ENCODE measurements around the gene OR11H7.
"Not testable (repeated sequence)": the region's sequence is repeated elsewhere in the genome, so short reads cannot be mapped to it uniquely, and the experiment has no call there.

The OR11H7 gene

DNA sequence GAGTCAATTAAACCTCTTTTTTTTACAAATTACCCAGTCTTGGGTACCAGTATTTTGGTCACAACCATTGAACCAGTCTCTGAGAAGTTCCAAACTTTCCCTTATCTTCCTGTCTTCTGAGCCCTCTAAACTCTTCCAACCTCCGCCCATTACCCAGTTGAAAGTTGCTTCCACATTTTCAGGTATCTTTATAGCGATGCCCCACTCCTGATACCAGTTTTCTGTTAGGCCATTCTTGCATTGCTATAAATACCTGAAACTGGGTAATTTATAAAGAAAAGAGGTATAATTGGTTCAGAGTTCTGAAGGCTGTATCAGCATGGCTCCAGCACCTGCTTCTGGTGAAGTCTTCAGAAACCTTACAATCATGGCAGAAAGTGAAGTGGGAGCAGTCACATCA lies 45.3 kb downstream of the OR11H7 start:
- Histone ChIP-seq H3K27me3 (ENCODE audit: control insufficient read depth, insufficient read depth, low read length) (no peaks in the 10 kb centered on the region), H3K36me3 (ENCODE audit: control insufficient read depth, insufficient read depth, low read length) (no peaks in the 10 kb centered on the region), H3K4me3 (ENCODE audit: low read length) (no peak overlapping the region), H3K9me3 (ENCODE audit: control insufficient read depth, insufficient read depth, low read length) (peaks cover 4% of the 10 kb centered on the region), H3K27ac (ENCODE audit: low read length) (no peak overlapping the region), H3K4me1 (ENCODE audit: control insufficient read depth, insufficient read depth, low read length) (no peaks in the 10 kb centered on the region)
- no CpG with 5 or more reads among the region's 2 CpGs for WGBS (ENCODE audit: insufficient coverage, insufficient read length)
- DNase-seq (ENCODE audit: low read depth, low spot score) = no peak

DNA sequence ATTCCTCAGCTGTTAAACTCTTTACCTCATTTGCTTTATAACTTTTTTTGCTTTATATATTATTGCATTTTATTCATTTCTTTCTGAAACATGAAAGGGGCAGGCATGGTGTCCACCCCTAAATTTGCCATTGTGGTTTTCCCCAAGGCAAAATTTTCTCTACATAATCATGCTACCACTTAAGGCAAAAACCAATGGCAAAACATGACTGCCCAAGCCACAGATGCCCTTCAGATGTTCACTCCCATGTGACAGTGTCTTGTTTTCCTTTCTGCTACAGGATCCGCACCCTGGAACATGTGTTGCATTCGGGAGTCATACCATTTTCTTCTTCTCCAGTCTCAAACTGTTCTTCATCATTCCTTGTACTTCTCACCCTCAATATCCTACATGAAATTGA lies 48.6 kb downstream of the OR11H7 start:
- peaks cover 2% of the 10 kb centered on the region for H3K9me3 ChIP-seq (ENCODE audit: control insufficient read depth, insufficient read depth, low read length)
- H3K27ac ChIP-seq (ENCODE audit: low read length) = no peak overlapping the region
- H3K4me1 ChIP-seq (ENCODE audit: control insufficient read depth, insufficient read depth, low read length) = no peaks in the 10 kb centered on the region
- no peaks in the 10 kb centered on the region for H3K36me3 ChIP-seq (ENCODE audit: control insufficient read depth, insufficient read depth, low read length)
- no CpG with 5 or more reads among the region's 2 CpGs for WGBS (ENCODE audit: insufficient coverage, insufficient read length)
- DNase-seq (ENCODE audit: low read depth, low spot score) = no peak
- no peaks in the 10 kb centered on the region for H3K27me3 ChIP-seq (ENCODE audit: control insufficient read depth, insufficient read depth, low read length)
- H3K4me3 ChIP-seq (ENCODE audit: low read length) = no peak overlapping the region

DNA sequence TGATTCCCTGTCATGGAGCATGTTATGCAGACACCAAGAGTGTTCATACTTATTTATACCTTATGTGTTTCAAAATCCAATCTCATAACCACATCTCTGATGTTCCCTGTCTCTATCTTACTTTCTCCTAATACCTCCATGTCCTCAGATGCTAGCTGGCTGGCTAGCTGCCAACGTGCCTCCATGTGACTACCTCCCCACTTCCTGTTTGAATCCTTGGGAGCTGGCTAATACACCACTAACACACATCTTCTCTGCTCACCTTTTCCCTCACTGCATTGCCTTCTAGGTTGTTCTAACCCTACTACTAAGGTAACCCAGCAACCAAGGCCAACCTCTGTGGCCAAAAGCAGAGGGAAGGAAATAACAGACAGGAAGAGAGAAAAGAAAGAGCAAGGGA lies 49.6 kb downstream of the OR11H7 start:
- no peak for DNase-seq (ENCODE audit: low read depth, low spot score)
- H3K36me3 ChIP-seq (ENCODE audit: control insufficient read depth, insufficient read depth, low read length) = no peaks in the 10 kb centered on the region
- WGBS (ENCODE audit: insufficient coverage, insufficient read length) = no CpG with 5 or more reads among the region's 1 CpG

DNA sequence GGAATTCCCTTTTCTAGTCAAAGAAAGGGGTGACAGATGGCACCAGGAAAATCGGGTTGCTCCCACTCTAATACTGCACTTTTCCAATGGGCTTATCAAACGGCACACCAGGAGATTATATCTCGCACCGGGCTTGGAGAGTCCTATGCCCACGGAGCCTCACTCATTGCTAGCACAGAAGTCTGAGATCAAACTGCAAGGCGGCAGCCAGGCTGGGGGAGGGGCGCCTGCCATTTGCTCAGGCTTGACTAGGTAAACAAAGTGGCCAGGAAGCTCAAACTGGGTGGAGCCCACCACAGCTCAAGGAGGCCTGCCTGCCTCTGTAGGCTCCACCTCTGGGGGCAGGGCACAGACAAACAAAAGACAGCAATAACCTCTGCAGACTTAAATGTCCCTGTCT lies 51.5 kb downstream of the OR11H7 start:
- not testable (repeated sequence) for DNase-seq (ENCODE audit: low read depth, low spot score); H3K9me3 ChIP-seq (ENCODE audit: control insufficient read depth, insufficient read depth, low read length); H3K27ac ChIP-seq (ENCODE audit: low read length); H3K27me3 ChIP-seq (ENCODE audit: control insufficient read depth, insufficient read depth, low read length); H3K4me3 ChIP-seq (ENCODE audit: low read length); H3K36me3 ChIP-seq (ENCODE audit: control insufficient read depth, insufficient read depth, low read length); H3K4me1 ChIP-seq (ENCODE audit: control insufficient read depth, insufficient read depth, low read length)
- WGBS (ENCODE audit: insufficient coverage, insufficient read length) = no CpG with 5 or more reads among the region's 7 CpGs

More for the DNA sequence above, 49.6 kb downstream of the OR11H7 start:
- no peaks in the 10 kb centered on the region; the same call in 1 of the 2 replicates for H3K9me3 ChIP-seq (ENCODE audit: control insufficient read depth, insufficient read depth, low read length)
- no peaks in the 10 kb centered on the region for H3K4me1 ChIP-seq (ENCODE audit: control insufficient read depth, insufficient read depth, low read length)
- H3K27me3 ChIP-seq (ENCODE audit: control insufficient read depth, insufficient read depth, low read length) = no peaks in the 10 kb centered on the region
- H3K4me3 ChIP-seq (ENCODE audit: low read length) = no peak overlapping the region
- no peak overlapping the region for H3K27ac ChIP-seq (ENCODE audit: low read length)

All from iPS DF 6.9 (cell line).